HG03520 (cell line): ENCODE data around the gene TLE3.
A peak's percentile ranks its signal among the peaks of the same experiment; 100 is the strongest.

Experiments used
- ATAC-seq: cut with Tn5 transposase; IDR thresholded peaks from one replicate; pipeline ENCODE4 v1.9.1; 2021; ENCODE audit warnings: mild to moderate bottlenecking, moderate library complexity; ENCODE audit not compliant: unreplicated experiment

TLE3 gene

GRCh38 chr15:70034596-70034995 is 63.1 kb downstream of the TLE3 start:
- ATAC-seq = no peak

GRCh38 chr15:70034141-70034540 is 63.6 kb downstream of the TLE3 start:
- no peak for ATAC-seq

GRCh38 chr15:70033529-70034140 is 64.1 kb downstream of the TLE3 start:
- no peak for ATAC-seq

- ATAC-seq = no peak
These were observed 64.6 kb downstream of the TLE3 start for GRCh38 chr15:70033109-70033508.

- ATAC-seq = no peak
These were observed 65.2 kb downstream of the TLE3 start for GRCh38 chr15:70032509-70032908.

GRCh38 chr15:70031713-70032112 is 66.0 kb downstream of the TLE3 start:
- no peak for ATAC-seq

- ATAC-seq = no peak
These were observed 66.5 kb downstream of the TLE3 start for GRCh38 chr15:70031261-70031660.

GRCh38 chr15:70030851-70031250 is 66.9 kb downstream of the TLE3 start:
- no peak for ATAC-seq

GRCh38 chr15:70029297-70029701 is 68.4 kb downstream of the TLE3 start:
- no peak for ATAC-seq

GRCh38 chr15:70027518-70027917 is 70.2 kb downstream of the TLE3 start:
- ATAC-seq = no peak

GRCh38 chr15:70026991-70027390 is 70.7 kb downstream of the TLE3 start:
- no peak for ATAC-seq

GRCh38 chr15:70025413-70026296 is 72.1 kb downstream of the TLE3 start:
- no peak for ATAC-seq

GRCh38 chr15:70024521-70024920 is 73.2 kb downstream of the TLE3 start:
- ATAC-seq = no peak

GRCh38 chr15:70023769-70024491 is 73.8 kb downstream of the TLE3 start:
- ATAC-seq = no peak

GRCh38 chr15:70023064-70023768 is 74.5 kb downstream of the TLE3 start:
- ATAC-seq = peak; percentile 89

- ATAC-seq = no peak
These were observed 77.5 kb downstream of the TLE3 start for GRCh38 chr15:70020229-70020628.

GRCh38 chr15:70018646-70019600 is 78.8 kb downstream of the TLE3 start:
- ATAC-seq = no peak

GRCh38 chr15:70017801-70018200 is 79.9 kb downstream of the TLE3 start:
- ATAC-seq = no peak

GRCh38 chr15:70017025-70017424 is 80.7 kb downstream of the TLE3 start:
- ATAC-seq = no peak

GRCh38 chr15:70016511-70016994 is 81.2 kb downstream of the TLE3 start:
- ATAC-seq = no peak
